ENCODE data around the gene ETS1.

Gene ETS1

DNA sequence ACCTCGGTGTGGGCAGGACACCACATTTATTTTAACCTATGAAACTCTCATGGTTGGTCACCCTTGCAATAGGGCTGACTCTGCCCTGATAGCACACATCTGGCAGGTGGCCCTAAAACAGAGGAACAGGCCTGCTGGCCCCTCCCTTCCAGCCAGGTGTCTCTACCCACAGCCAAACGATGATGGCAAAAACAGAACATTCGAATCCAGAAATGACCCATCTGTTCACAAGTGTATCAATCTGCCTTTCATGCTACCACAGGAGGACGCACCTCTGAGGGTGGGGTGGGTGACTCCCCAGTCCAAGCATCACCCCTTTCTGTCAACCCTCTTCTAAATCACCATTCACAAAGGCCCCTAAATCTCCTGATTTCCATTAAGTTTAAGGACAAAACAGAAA, 118.1 kb downstream of the ETS1 start:
- TF ChIP-seq, protein P1, sequence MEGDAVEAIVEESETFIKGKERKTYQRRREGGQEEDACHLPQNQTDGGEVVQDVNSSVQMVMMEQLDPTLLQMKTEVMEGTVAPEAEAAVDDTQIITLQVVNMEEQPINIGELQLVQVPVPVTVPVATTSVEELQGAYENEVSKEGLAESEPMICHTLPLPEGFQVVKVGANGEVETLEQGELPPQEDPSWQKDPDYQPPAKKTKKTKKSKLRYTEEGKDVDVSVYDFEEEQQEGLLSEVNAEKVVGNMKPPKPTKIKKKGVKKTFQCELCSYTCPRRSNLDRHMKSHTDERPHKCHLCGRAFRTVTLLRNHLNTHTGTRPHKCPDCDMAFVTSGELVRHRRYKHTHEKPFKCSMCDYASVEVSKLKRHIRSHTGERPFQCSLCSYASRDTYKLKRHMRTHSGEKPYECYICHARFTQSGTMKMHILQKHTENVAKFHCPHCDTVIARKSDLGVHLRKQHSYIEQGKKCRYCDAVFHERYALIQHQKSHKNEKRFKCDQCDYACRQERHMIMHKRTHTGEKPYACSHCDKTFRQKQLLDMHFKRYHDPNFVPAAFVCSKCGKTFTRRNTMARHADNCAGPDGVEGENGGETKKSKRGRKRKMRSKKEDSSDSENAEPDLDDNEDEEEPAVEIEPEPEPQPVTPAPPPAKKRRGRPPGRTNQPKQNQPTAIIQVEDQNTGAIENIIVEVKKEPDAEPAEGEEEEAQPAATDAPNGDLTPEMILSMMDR (IDR thresholded peaks at IDR 0.05; ENCODE audit: low read depth, low read length), result no peak

DNA sequence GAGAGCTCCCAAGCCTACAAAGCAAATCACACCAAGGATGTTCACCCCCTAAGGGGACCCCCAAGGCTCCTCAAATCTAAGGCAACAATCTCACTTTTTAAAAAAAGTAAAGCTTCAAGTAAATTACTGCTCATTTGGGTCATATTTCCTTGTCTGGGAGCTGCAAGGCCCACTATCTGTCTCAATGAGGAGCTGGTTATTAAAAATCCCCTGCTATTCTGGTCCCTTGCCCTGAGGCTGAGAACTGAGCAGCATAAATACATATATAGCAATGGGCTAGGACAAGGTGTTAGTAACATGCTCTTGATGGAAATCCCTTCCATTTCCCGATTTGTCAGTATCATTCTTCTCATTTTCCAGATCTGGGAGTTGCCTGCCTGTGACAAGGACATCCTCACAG, 119.2 kb downstream of the ETS1 start:
- TF ChIP-seq, protein P1 (IDR thresholded peaks at IDR 0.05; ENCODE audit: low read depth, low read length), result no peak
- no peak for DNase-seq (ENCODE audit: extremely low read depth, low read depth)

More for the DNA sequence above, 118.1 kb downstream of the ETS1 start:
- no peak for DNase-seq (ENCODE audit: extremely low read depth, low read depth)

DNA sequence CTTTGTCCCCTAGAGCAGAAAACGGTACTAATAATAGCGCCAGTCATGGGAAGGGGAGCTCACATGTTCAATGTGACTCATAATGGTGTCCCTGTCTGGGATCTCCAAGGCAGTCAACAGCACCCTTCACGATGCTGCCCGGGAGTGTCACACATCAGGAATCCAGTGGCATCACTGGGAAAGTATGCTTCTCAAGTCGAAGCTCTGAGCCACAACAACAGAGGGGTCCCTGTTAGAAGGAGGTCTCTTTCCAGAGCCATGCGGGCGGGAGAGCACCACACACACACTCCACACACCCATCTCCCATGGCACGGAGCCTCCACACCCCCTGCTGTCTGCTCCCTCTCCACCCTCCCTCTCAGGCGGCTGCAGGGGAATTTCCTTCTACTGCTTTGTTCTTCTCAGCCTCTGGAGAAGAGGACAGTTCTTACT, 119.7 kb downstream of the ETS1 start:
- peak; percentile 69 for DNase-seq (ENCODE audit: extremely low read depth, low read depth)
- TF ChIP-seq, protein P1 (IDR thresholded peaks at IDR 0.05; ENCODE audit: low read depth, low read length), result peak; percentile 23

DNA sequence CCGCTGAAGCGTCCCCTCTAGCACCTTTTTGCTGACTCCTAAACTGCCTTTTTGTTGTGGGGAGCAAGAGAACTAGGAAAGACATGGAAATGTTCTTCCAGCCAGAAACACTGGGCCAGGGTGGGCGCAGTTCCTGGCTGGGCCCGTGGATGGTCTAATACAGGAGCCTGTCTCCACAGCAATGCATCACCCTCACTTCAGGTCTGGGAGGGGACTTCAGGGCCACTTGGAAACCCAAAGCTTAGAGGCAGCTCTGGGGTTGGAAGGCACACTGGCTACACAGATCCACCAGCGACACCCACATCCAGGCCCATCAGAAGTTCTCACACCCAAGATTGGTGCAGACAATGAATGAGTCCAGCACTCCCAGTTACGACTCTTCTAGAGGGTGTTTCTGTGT, 120.3 kb downstream of the ETS1 start:
- TF ChIP-seq, protein P1 (IDR thresholded peaks at IDR 0.05; ENCODE audit: low read depth, low read length), result no peak

DNA sequence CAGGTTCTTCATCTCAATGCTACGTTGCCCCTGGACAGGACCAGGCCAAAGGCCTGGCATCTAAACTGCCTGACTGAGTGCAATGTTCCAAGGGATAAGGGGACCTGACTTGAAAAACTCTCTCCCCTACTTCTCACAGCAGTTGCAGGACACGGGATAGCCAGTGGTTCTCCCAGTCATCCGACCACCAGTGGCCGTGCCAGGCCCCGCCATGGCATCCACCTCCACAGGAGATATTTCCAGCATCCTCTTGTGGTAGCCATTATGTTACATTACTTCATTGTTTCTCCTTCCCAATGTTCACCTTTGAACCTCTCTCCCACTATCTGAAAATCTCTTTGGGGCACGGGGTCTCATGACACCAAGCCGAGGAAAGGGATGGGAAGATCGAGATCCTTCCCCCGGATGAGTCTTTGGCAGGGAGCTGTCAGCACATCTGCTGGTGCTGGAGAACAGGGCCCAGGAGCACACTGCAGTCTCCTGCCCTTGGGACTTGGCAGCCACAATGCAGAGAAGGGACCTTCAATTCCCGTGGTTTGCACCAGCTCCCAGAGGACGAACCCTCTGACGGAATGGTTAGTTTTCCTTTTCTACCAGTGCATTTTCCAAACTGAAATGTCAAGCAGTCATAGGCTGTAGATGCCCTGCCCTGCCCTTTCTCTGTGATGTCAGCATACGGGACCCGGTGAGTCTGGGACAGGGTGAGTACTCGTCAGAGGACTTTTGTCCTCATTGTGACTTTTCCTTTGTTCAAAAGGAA, 121.2 kb downstream of the ETS1 start:
- DNase-seq (ENCODE audit: extremely low read depth, low read depth), result no peak
- TF ChIP-seq, protein P1 (IDR thresholded peaks at IDR 0.05; ENCODE audit: low read depth, low read length), result no peak

More for the DNA sequence above, 120.3 kb downstream of the ETS1 start:
- DNase-seq (ENCODE audit: extremely low read depth, low read depth), result no peak

DNA sequence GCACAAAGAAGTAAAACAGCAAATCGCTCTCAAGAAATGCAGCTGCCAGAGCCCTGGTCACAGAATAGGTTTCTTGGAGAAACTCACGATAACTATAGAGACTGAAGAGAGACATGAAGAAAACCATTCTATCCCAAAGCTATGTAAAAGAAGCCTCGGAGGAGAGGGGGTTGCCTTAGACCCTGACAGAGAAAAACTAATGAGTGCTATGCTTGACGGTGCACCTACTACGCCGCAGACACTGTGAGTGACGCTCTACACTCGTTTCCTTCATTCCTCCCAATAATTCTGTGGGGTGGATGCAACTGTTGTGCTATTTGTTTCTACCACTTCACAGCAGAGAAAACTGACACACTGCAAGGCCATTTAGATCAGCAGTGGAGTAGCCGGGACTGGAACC, 121.8 kb downstream of the ETS1 start:
- no peak for DNase-seq (ENCODE audit: extremely low read depth, low read depth)
- TF ChIP-seq, protein P1 (IDR thresholded peaks at IDR 0.05; ENCODE audit: low read depth, low read length), result no peak

DNA sequence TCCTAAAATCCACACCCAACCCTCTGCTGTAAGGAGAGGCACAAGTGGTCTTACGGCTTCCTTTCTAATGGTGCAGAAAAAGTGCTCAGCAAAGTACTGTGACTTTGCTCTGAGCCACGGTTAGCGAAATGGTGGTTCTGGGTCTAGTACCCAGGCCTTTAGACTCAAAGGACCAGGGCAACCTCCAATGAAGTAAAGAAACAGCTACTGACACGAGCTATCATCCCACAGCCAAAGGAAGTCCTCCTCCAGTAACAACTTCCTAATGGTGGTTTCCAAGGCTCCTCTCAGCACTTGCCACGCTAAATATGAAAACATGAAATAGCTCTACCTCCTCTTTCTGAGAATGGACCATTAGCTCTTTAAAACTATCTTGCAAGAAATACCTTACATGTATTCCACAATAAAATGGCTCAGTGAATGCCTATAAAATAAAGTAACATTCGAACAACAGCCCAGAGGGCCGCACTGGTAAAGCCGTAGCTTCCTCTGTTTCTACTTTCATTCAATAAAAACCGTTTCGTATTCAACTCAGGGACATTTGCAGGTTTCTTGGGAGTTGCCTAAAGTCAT, 122.4 kb downstream of the ETS1 start:
- TF ChIP-seq, protein P1 (IDR thresholded peaks at IDR 0.05; ENCODE audit: low read depth, low read length), result no peak
- DNase-seq (ENCODE audit: extremely low read depth, low read depth), result no peak
